K562 (cell line): ENCODE results near the gene PIP4K2A. TPM values are rescaled to one million over a fixed set of nuclear protein-coding genes. Genes with fewer than 3 reads are reported as not detected.
"Not testable (repeated sequence)": the region's sequence is repeated elsewhere in the genome, so short reads cannot be mapped to it uniquely, and the experiment has no call there.

Source experiments
- ATAC-seq: fragments of 200-7000 bp; cut with Tn5 transposase; 3 replicates; pipeline ENCODE4 v1.9.1; 2020; ENCODE audit warnings: moderate library complexity
- BruUV-seq: library from RNA; stranded (reverse); fragments of 400-500 nt; replicated peaks from 2 replicates; lab custom pipeline; 2021; lab: Mats Ljungman, UMichigan
- CTCF ChIA-PET: fragments of 300-600 bp; formaldehyde crosslinking; extraction: SDS; loops from one replicate; lab custom pipeline; 2021; ENCODE audit warnings: low intra/inter-chr PET ratio; lab: Yijun Ruan, JAX
- POLR2A ChIA-PET: fragments of 300-600, 350-650 bp; sonication (Branson Sonifier 250); formaldehyde crosslinking; extraction: SDS; loops from one replicate; lab custom pipeline; 2021; ENCODE audit warnings: antibody characterized with exemption, inconsistent platforms; lab: Yijun Ruan, JAX
- DNase-seq, 4 experiments: peaks; one replicate each; pipeline versions ENCODE4 v3.0.0 to v3.0.0-alpha.2; 2011 to 2018; ENCODE audit warnings: low spot score in 3 of 4, mixed read lengths in 3 of 4; ENCODE audit errors: extremely low read depth in 1 of 4
- FAIRE-seq: peaks from 2 replicates; lab custom pipeline; 2011; peaks lifted over from hg19 to GRCh38; lab: Jason Lieb, UNC
- H2AFZ ChIP-seq: 2 replicates; pipeline ENCODE4 v1.6.0; 2011; ENCODE audit warnings: low read depth, low read length, control low read depth, inconsistent platforms
- H3K27ac ChIP-seq: fragments of 200-600 bp; 3 replicates; pipeline ENCODE4 v1.8.0; 2011; ENCODE audit warnings: low read depth, mild to moderate bottlenecking, control low read depth, inconsistent platforms, low read length, moderate library complexity, mixed read lengths; ENCODE audit errors: extremely low read depth
- H3K27me3 ChIP-seq, 2 experiments: fragments of 300-600 bp in 1 of 2; 2 replicates in 1 of 2; 3 replicates in 1 of 2; pipeline versions ENCODE4 v1.6.0 to v1.8.0; 2011; ENCODE audit warnings: inconsistent platforms in 2 of 2, low read length in 2 of 2, mild to moderate bottlenecking in 1 of 2, mixed read lengths in 1 of 2, moderate library complexity in 1 of 2; ENCODE audit not compliant: control insufficient read depth in 2 of 2, insufficient read depth in 2 of 2
- H3K36me3 ChIP-seq: fragments of 300-600 bp; 3 replicates; pipeline ENCODE4 v1.8.0; 2011; ENCODE audit warnings: mild to moderate bottlenecking, low read length, inconsistent platforms; ENCODE audit not compliant: control insufficient read depth, insufficient read depth
- H3K4me1 ChIP-seq, 2 experiments: fragments of 200-600 bp in 1 of 2; replicated peaks in 1 of 2; 2 replicates in 1 of 2; 3 replicates in 1 of 2; pipeline versions ENCODE4 v1.5.1 to v1.8.0; 2011; ENCODE audit warnings: inconsistent platforms in 2 of 2, low read length in 2 of 2, mild to moderate bottlenecking in 1 of 2, mixed read lengths in 1 of 2, moderate library complexity in 1 of 2; ENCODE audit not compliant: control insufficient read depth in 2 of 2, insufficient read depth in 2 of 2
- H3K4me2 ChIP-seq: 2 replicates; pipeline ENCODE4 v1.6.1; 2011; ENCODE audit warnings: low read length, control low read depth, inconsistent platforms, mixed read lengths; ENCODE audit not compliant: insufficient read depth
- H3K4me3 ChIP-seq: fragments of 200-600 bp; sonication (generic), shearing (Covaris generic); 2 replicates; pipeline ENCODE4 v1.5.1; 2016; ENCODE audit warnings: control low read depth, inconsistent platforms
- H3K79me2 ChIP-seq: fragments of 200-600 bp; 3 replicates; pipeline ENCODE4 v1.8.0; 2011; ENCODE audit warnings: low read length, inconsistent platforms; ENCODE audit not compliant: control insufficient read depth, insufficient read depth
- H3K9ac ChIP-seq, 2 experiments: 2 replicates each; pipeline versions ENCODE4 v1.6.0 to v1.6.1; 2011; ENCODE audit warnings: low read depth in 2 of 2, low read length in 2 of 2, control low read depth in 1 of 2, inconsistent platforms in 1 of 2, mild to moderate bottlenecking in 1 of 2, mixed read lengths in 1 of 2; ENCODE audit not compliant: insufficient read depth in 1 of 2
- H3K9me1 ChIP-seq: one replicate; pipeline ENCODE4 v1.6.0; 2011; ENCODE audit warnings: inconsistent platforms, mild to moderate bottlenecking, low read length, moderate library complexity; ENCODE audit not compliant: control insufficient read depth, insufficient read depth
- H3K9me3 ChIP-seq: replicated peaks from 2 replicates; pipeline ENCODE4 v1.5.1; 2011; ENCODE audit warnings: low read depth, low read length, inconsistent platforms; ENCODE audit not compliant: control insufficient read depth, insufficient read depth
- H4K20me1 ChIP-seq: replicated peaks from 2 replicates; pipeline ENCODE4 v1.6.1; 2011; ENCODE audit warnings: low read length, inconsistent platforms, mixed read lengths; ENCODE audit not compliant: control insufficient read depth, insufficient read depth
- ZNF121 ChIP-seq: sonication (generic); formaldehyde crosslinking; conservative IDR thresholded peaks from 2 replicates; pipeline ENCODE4 v1.8.0; 2022; ENCODE audit warnings: missing genetic modification reagents
- ZNF395 ChIP-seq: fragments of 200-800 bp; sonication (Bioruptor generic); IDR thresholded peaks from 2 replicates; pipeline ENCODE4 v1.6.1; 2017; ENCODE audit warnings: missing genetic modification characterization, missing compliant biosample characterization
- WGBS: fragments of 100-300 bp; shearing (Covaris generic); methylation state at CpG from one replicate; pipeline ENCODE4 v1.1.6; 2016; ENCODE audit warnings: low coverage, mixed read lengths; ENCODE audit not compliant: insufficient coverage; ENCODE audit errors: missing lambda C conversion rate; 5-methylcytosine and 5-hydroxymethylcytosine counted together
- in situ Hi-C: fragments of 300-500 bp; cut with MboI; formaldehyde crosslinking; loops from 4 replicates; pipeline ENCODE4 v1.15.0; 2018; ENCODE audit warnings: inconsistent platforms, mixed read lengths
- intact Hi-C: fragments of 100-400 bp; cut with micrococcal nuclease; formaldehyde crosslinking; loops from 2 replicates; pipeline ENCODE4 v1.14.2; 2022
- polyA plus RNA-seq, 8 experiments: library from polyadenylated mRNA; depleted of rRNA in 4 of 8; stranded (reverse) in 5 of 8; unstranded in 3 of 8; fragments of >200 nt; fragmentation: Nextera tagmentation in 2 of 8; fragmentation: Illumina TruSeq in 1 of 8; extraction: Ambion mirVana in 2 of 8; extraction: Trizol in 1 of 8; gene quantifications; 2 replicates each; pipeline versions ENCODE4 v1.2.1 to v1.2.3, GENCODE V29; 2011 to 2014; ENCODE audit warnings: inconsistent platforms in 1 of 8, missing spikeins in 1 of 8
- total RNA-seq, 7 experiments: library from RNA; depleted of rRNA in 6 of 7; stranded (reverse); fragments of >200 nt in 6 of 7; fragmentation: Illumina TruSeq in 2 of 7; extraction: Trizol in 2 of 7; gene quantifications; 2 replicates each; pipeline versions ENCODE4 v1.2.1 to v1.2.3, GENCODE V29; 2011 to 2021; ENCODE audit warnings: low replicate concordance in 1 of 7

PIP4K2A gene
- total and polyA plus RNA-seq, 9 of the 15 experiments (the other 6 are each of a cell fraction or from before 2014, with no cell fraction given) = 35.6 to 117 (median 71.9) TPM

- H3K4me3 ChIP-seq, DNase-seq, H3K9me1 ChIP-seq, H3K79me2 ChIP-seq, in situ Hi-C loops, H3K9me3 ChIP-seq: not testable (repeated sequence)
- Histone ChIP-seq H3K4me1 (peaks cover 2 to 12% of the 10 kb centered on the region in 2 experiments; a peak in 4 of 5 replicates), H2AFZ (peak overlapping the region; percentile 100), H3K27ac (peak overlapping the region; percentile 84; the same call in 2 of the 3 replicates), H3K4me2 (peak overlapping the region; percentile 90)
- ATAC-seq = peak; percentile 10; the same call in 2 of the 3 replicates
- WGBS = 96% methylated on average over 3 of the region's 3 CpGs
- 0 out of 2 replicates have a peak, but pooled peaks have one; percentile 41 for TF ChIP-seq ZNF395 (CRISPR knock-in tag)
- TF ChIP-seq ZNF121 = peak; percentile 62; the same call in 1 of the 2 replicates
- TF ChIP-seq, all 486 proteins: peak for 2; not testable (repeated sequence) for 484
- H4K20me1 ChIP-seq, H3K27me3 ChIP-seq, BruUV-seq, H3K36me3 ChIP-seq, FAIRE-seq, CTCF ChIA-PET: not testable (repeated sequence)
- peak overlapping the region; percentile 76 to 89 for H3K9ac ChIP-seq
- POLR2A ChIA-PET = interaction anchor here (0.6 to 1.5 kb wide), 5 partner anchors 10 to 533 kb away, joined by 3 to 6 read pairs (median 3); no protein-coding TSS in a partner anchor
- intact Hi-C loops = loop anchor here (5.0 kb wide), 1 partner anchor 192 kb away; the partner anchor contains the start of gene BMI1
Observed at GRCh38 chr10:22514414-22514758, 200.0 kb downstream of the PIP4K2A start.
